Stimulated activated memory B cell treated with anti-CD40 and anti-IgM and Interleukin-4, amounts not matched to agents 10 μg/mL and 1 μg/mL and 100 μg/mL, for 72 hours (primary cell): ENCODE data around the gene TRIM47.

Source experiments
- ATAC-seq: fragments of 150-1000 bp; cut with Tn5 transposase; 2 replicates; pipeline ENCODE4 v1.10.0; 2021
- H3K27ac Mint-ChIP-seq: one replicate; pipeline ENCODE4 v1.8.0; 2022; ENCODE audit warnings: mild to moderate bottlenecking, mixed read lengths
- H3K27me3 Mint-ChIP-seq: one replicate; pipeline ENCODE4 v1.8.0; 2022; ENCODE audit warnings: mixed read lengths
- H3K36me3 Mint-ChIP-seq: one replicate; pipeline ENCODE4 v1.8.0; 2022; ENCODE audit warnings: mixed read lengths
- H3K4me1 Mint-ChIP-seq: one replicate; pipeline ENCODE4 v1.8.0; 2022; ENCODE audit warnings: mixed read lengths
- H3K4me3 Mint-ChIP-seq: one replicate; pipeline ENCODE4 v1.8.0; 2022; ENCODE audit warnings: mild to moderate bottlenecking, moderate library complexity, mixed read lengths
- H3K9me3 Mint-ChIP-seq: one replicate; pipeline ENCODE4 v1.8.0; 2022; ENCODE audit warnings: mixed read lengths

Gene TRIM47

DNA sequence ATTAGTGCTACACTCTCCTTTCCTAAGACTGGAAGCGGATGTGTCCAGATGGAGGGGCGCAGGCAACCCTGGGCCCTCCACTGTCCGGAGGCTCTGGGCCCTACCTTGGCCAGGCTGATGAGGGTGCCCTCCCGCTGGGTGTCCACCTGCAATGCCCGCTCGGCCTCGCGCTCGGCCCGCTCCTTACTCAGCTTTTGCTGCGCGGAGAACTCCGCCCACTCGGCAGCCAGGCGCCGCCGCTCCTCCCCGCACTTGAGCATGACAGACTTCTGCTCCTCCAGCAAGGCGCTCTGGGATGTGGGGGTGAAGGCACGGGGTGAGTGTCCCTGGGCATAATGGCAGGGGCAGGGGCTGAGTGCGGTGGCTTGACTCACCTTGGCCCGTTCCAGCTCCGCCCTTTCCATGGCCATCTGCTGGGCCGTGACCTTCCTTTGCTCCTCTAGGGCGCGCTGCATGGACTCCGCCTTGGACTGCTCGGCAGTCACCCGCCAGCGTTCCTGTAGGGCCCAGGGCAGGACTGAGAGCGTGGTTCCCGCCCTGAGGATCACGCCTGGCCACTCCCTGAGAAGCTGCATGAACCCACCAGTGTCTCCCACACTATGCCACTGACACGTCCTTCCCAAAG is 36.4 kb upstream of the TRIM47 start:
- no peaks in the 10 kb centered on the region for H3K4me1 Mint-ChIP-seq
- H3K4me3 Mint-ChIP-seq: no peak overlapping the region
- no peaks in the 10 kb centered on the region for H3K9me3 Mint-ChIP-seq
- no peaks in the 10 kb centered on the region for H3K27me3 Mint-ChIP-seq
- H3K36me3 Mint-ChIP-seq: peaks cover 33% of the 10 kb centered on the region
- H3K27ac Mint-ChIP-seq: no peak overlapping the region
- no peak for ATAC-seq

DNA sequence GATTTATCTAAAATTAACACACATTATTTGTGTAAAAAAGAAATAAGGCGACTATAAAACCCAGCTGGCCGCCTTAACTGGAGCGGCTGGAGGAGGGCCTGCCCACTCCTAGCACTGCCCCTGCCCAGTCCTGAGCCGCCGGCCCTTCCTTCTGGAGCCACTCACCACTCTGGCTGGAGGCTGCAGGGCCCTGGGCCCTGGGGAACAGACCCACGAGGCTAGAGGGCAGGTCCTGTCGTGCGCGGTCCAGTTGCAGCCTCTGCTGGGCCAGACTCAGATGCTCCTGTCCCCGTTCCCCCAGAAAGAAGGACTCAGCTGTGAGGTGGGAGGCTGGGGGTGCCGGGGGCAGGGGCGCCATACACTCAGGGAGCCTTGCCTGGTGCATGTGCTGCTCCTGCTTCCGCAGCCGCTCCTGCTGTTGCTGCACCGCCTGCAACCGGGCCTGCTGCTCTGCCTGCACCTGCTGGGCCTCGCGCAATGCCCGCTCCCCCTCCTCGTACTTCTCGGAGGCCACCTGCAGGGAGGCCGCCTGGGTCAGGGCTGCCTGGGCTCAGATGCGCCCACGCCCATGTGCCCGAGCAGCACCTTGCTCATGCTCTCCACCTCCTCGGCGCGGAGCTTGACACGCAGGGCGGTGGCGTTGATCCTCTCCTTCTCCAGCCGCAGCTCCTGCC is 35.3 kb upstream of the TRIM47 start:
- no peak for ATAC-seq
- Mint-ChIP-seq H3K4me1 (no peaks in the 10 kb centered on the region), H3K27ac (no peak overlapping the region), H3K4me3 (no peak overlapping the region), H3K36me3 (peaks cover 27% of the 10 kb centered on the region), H3K9me3 (no peaks in the 10 kb centered on the region), H3K27me3 (no peaks in the 10 kb centered on the region)

DNA sequence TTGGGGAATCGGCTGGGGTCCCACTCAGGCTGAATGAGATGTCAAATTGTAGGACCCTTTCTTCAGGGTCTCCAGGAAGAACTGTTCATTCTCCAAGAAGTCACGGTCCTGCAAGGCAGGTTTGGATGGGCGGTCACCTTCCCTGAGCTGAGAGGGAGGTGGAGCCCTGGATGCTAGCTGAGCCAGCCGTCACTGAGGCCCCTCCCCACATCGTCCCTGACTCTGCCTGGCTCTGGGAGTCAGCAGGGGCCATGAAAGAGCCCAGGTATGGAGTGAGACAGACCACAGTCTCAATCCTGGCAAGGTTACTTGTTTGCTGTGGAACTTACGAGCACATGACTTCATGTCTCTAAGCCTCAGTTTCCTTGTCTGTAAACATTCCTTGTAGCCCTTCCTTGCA is 32.3 kb upstream of the TRIM47 start:
- no peak overlapping the region for H3K4me3 Mint-ChIP-seq
- no peaks in the 10 kb centered on the region for H3K27me3 Mint-ChIP-seq
- no peak overlapping the region for H3K27ac Mint-ChIP-seq
- H3K9me3 Mint-ChIP-seq: no peaks in the 10 kb centered on the region
- no peak for ATAC-seq
- no peaks in the 10 kb centered on the region for H3K4me1 Mint-ChIP-seq
- peaks cover 22% of the 10 kb centered on the region for H3K36me3 Mint-ChIP-seq

DNA sequence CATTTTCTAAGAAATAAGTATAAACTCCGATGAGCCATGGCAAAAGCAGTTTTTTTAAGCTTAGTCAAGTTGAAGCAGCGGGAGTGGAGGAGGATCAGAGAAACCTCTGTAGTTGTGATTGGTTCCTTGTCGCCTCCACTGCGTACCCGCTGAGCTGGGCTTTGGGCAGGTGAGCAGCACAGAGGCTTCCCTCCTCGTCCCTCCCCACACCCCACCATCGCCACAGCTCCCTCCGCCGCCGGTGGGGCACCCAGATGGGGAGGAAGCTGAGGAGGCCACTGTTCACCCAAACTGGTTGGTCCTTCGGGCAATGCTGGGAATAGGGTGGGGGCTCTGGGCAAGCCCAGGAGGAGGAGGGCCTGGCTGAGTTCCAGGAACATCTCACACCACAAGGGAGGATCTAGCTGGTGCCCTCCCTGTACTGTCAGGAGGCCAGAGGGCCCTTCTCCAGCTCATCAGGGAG is 31.5 kb upstream of the TRIM47 start:
- Mint-ChIP-seq H3K4me1 (peaks cover 4% of the 10 kb centered on the region), H3K9me3 (no peaks in the 10 kb centered on the region), H3K27ac (no peak overlapping the region), H3K27me3 (no peaks in the 10 kb centered on the region), H3K36me3 (peaks cover 20% of the 10 kb centered on the region), H3K4me3 (no peak overlapping the region)
- ATAC-seq: no peak

DNA sequence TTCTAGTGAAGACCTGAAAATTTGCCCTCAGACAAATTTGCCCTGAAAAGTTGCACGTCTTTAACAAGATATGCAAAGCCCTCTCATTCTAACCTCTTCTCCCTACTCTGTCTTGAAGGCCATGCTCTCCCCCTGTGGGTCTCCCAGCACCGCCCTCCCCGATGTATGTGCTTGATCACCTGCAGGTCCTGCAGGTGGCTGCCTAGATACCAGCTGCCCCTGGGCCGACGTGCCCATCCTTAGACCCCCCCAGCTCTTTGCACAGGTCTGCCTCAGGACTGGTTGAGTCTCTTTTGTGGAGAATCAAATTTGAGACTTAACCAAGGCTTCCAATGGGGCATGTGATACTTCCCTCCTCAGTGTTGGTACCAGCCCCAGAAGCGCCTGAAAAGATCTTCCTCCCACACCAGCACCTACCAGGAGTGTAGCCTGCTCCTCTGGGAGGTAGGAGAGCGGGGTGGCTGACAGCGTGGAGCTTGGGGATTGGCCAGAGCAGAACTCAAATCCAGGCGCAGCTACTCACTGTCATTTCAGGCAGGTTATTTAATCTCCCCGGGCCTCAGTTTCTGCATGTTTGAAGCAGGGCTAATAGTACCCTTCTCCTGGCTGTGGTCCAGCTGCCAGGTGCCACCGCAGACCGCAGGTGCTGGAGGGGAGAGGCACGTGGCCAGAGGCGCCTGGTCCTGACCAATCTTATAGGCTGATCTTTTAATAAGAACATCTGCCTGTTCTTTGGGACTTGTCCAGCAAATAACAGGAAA is 30.9 kb upstream of the TRIM47 start:
- H3K36me3 Mint-ChIP-seq: peaks cover 14% of the 10 kb centered on the region
- H3K4me3 Mint-ChIP-seq: no peak overlapping the region

DNA sequence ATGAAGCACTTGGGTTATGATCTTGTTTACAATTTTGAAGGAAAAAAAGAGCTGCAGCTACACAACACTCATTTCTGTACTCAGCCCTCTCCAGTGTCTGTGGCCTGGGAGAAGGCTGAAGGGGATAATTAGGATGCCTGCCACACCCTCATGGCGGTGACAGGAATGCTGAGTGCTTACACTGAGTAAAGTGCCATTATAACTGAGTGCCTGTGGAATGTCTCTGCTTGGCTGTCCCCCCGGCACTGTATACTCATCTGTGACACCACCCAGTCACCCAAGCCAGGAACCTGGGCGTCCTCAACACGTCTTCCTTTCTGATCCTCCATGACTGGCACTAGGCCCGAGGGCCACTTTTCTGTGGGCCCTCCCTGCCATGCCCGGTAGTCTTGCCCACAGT is 29.8 kb upstream of the TRIM47 start:
- Mint-ChIP-seq H3K4me3 (no peak overlapping the region), H3K4me1 (peaks cover 11% of the 10 kb centered on the region), H3K36me3 (peaks cover 7% of the 10 kb centered on the region), H3K9me3 (no peaks in the 10 kb centered on the region), H3K27ac (no peak overlapping the region), H3K27me3 (no peaks in the 10 kb centered on the region)
- no peak for ATAC-seq

More for the DNA sequence above, 30.9 kb upstream of the TRIM47 start:
- no peak for ATAC-seq
- Mint-ChIP-seq H3K27me3 (no peaks in the 10 kb centered on the region), H3K4me1 (peaks cover 4% of the 10 kb centered on the region), H3K9me3 (no peaks in the 10 kb centered on the region), H3K27ac (no peak overlapping the region)

DNA sequence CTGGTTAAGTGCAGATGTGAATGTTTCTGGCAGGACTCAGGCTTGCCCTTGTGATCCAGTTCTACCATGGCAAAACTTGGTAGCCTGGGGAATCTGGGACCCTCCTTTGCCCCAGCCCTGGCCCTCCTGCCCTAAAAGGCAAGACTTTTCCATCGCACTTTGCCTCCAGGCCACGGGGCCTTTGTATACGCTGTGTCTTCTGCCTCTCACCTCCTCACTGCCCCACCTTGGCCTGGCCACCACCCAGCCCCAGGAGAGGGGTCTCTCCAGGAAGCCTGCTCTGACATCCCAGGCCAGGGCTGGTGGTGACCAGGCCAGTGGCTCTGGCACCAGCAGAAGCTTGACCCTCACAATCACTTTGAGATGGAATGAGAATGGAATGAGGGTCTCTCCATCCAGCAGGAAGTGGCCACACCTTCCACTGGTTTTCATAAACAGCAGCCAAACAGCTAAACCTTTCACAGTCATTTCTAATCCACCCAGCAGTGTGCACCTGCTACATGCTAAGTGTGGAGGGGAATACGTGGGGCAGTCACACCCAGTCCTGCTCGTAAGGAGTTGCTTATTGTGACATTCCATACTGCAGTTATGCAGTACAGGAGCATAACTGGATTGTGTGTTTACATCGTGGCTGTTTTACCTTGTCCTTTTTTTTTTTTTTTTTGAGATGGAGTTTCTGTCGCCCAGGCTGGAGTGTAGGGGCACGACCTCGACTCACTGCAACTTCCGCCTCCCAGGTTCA is 27.9 kb upstream of the TRIM47 start:
- no peak for ATAC-seq
- Mint-ChIP-seq H3K27me3 (no peaks in the 10 kb centered on the region), H3K9me3 (no peaks in the 10 kb centered on the region), H3K4me3 (peak overlapping the region; percentile 41), H3K36me3 (peaks cover 4% of the 10 kb centered on the region), H3K4me1 (peaks cover 11% of the 10 kb centered on the region), H3K27ac (peak overlapping the region; percentile 41)

DNA sequence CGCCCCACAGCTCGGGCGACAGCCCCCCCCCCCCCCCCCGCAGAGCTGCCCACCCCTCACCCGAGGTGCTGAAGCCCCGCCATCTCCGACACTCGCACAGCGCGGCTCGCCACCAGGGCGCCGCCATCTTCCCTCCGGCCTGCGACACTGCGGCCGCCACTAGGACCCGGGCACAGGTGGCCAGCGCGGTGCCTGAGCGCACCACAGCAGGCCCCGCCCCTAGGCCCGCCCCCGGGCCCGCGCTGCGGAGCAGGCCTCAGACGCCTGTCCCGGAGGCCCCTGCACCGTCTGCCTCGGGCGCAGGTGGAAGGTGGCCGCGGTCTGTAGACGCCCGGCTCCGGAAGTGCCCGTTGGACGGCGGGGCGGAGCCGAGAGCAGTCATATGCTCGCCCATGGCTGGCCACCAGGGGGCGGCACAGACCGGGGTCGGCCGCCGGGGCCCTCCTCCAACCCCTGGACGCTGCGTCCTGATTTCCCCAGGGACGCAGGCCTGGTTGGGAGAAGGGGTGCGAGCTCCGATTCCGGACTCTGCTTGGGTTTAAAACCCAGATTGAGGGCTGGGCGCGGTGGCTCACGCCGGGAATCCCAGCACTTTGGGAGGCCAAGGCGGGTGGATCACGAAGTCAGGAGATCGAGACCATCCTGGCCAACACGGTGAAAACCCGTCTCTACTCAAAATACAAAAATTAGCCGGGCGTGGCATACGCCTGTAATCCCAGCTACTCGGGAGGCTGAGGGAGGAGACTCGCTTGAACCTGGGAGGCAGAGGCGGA is 26.6 kb upstream of the TRIM47 start, which contains the start of gene MRPL38:
Gene MRPL38 (minus strand): TSS at position 136 of the 773 bp plus-strand sequence. CDS start 9 bp downstream, at position 127.
- Mint-ChIP-seq H3K27me3 (no peaks in the 10 kb centered on the region), H3K36me3 (peaks cover 13% of the 10 kb centered on the region), H3K4me3 (peak within 1 kb of the TSS; percentile 90)

DNA sequence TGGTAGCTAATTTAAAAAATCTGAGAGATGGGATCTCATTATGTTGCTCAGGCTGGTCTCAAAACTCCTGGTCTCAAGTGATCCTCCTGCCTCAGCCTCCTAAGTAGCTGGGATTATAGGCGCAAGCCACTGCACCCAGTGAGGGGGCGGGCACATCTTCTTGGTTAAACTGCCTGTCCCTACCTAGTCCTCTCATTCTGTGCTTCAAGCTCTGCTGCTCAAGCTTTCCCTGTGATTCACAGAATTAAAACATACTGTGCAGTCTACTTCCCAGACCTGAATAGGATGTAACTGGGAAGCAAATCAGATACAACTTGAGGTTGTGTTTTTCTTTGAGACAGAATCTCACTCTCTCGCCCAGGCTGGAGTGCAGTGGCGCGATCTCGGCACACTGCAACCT is 24.0 kb upstream of the TRIM47 start:
- H3K27me3 Mint-ChIP-seq: no peaks in the 10 kb centered on the region
- no peak overlapping the region for H3K4me3 Mint-ChIP-seq
- peaks cover 34% of the 10 kb centered on the region for H3K36me3 Mint-ChIP-seq
- H3K27ac Mint-ChIP-seq: no peak overlapping the region
- ATAC-seq: no peak
- no peaks in the 10 kb centered on the region for H3K9me3 Mint-ChIP-seq
- peaks cover 20% of the 10 kb centered on the region for H3K4me1 Mint-ChIP-seq

More for the DNA sequence above, 26.6 kb upstream of the TRIM47 start, which contains the start of gene MRPL38:
- Mint-ChIP-seq H3K27ac (peak within 1 kb of the TSS; percentile 95), H3K9me3 (no peaks in the 10 kb centered on the region), H3K4me1 (peaks cover 11% of the 10 kb centered on the region)
- peak; percentile 99 for ATAC-seq

DNA sequence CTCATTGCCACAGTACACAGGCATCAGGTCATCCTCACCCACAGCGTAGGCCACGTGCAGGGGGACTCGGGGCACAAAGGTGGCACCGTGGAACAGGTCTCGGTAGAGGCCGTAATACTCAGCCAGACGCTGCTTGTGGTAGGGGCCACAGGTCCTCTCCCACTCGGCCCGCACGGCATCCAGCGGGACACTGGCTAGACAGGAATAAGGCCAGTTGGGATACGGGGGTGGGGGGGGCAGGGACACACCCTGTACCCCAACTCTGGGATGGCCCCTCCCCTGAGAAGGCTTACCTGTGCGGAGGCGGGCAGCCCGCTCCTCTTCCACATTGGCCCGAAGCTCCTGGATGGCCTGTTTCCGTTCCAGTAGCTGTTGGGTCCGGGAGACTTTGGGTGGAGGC is 23.3 kb upstream of the TRIM47 start:
- no peaks in the 10 kb centered on the region for H3K27me3 Mint-ChIP-seq
- no peak for ATAC-seq
- peaks cover 34% of the 10 kb centered on the region for H3K36me3 Mint-ChIP-seq
- no peaks in the 10 kb centered on the region for H3K9me3 Mint-ChIP-seq
- no peak overlapping the region for H3K4me3 Mint-ChIP-seq
- peaks cover 24% of the 10 kb centered on the region for H3K4me1 Mint-ChIP-seq
- no peak overlapping the region for H3K27ac Mint-ChIP-seq

DNA sequence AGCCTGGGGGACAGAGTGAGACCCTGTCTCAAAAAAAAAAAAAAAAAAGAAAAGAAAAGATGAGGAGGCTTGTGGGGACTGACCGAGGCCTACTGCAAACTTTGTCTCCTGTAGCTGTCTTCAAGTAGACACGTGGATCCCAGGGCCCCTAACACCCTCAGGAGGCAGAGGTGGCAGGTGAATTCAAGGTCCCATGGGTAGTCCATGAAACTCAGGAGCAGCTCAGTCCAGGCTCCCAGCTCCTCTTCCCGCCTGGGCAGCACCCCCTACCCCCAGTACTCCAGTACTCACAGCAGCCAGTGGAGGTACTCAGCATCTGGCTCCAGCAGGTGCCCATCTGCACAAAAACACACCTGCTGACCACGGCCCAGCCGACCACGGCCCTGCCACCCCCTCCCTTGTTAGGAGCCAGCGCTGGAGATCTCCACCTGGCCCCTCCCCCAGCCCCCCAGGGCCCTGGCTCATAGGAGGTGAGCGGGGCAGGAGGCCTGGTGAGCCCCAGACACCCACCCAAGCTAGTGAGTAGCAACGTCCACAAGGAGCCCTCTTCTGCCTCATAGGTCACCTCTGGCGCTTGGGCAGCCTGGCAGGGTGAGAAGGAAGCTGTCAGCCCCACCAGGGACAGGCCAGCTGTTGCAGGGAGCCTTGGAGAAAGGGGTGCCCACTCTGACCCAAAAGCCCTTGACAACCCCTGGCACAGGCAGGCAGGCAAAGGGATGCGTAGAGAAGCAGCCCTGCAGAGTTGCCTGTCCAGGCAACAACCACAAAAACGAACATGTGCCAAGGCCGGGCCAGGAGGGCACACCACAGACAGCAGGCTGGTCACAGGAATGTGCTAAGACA is 22.5 kb upstream of the TRIM47 start:
- Mint-ChIP-seq H3K4me3 (no peak overlapping the region), H3K4me1 (peaks cover 27% of the 10 kb centered on the region), H3K36me3 (peaks cover 34% of the 10 kb centered on the region), H3K9me3 (no peaks in the 10 kb centered on the region), H3K27me3 (no peaks in the 10 kb centered on the region), H3K27ac (no peak overlapping the region)
- no peak for ATAC-seq

DNA sequence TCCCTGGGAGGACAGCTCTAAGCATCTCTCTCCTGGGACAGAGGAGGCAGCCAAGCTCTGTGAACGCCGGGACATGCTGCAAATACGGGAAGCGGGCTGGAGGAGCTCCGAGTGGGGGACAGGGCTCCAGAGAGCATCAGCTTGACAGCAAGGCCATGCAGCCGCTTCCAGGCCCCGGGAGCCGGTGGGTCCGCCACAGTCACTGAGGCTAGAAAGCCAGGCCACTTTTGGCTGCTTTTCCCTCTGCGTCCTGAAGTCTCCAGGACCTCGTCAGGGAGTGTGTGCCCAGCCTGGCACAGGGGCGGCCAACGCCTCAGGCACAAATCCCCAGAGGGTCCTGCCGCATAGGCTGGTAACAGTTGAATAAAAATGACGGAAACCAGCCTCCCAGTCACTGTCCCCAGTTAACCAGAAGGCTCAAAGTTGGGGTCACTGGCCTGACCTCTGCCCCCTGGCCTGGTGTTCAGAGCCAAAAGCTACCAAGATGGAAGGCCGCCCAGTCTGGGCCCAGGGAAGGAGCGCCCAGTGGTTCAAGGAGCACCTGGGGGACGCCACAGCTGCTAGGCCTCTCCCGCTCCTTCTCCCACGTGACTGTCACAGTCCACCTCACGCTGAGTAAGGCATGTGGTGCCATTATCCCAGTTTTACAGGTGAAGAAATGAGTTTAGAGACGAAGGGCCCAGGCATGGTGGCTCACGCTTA is 21.5 kb upstream of the TRIM47 start:
- Mint-ChIP-seq H3K36me3 (peaks cover 38% of the 10 kb centered on the region), H3K4me3 (no peak overlapping the region), H3K27ac (no peak overlapping the region), H3K9me3 (no peaks in the 10 kb centered on the region), H3K4me1 (peaks cover 32% of the 10 kb centered on the region), H3K27me3 (no peaks in the 10 kb centered on the region)
- ATAC-seq: no peak

DNA sequence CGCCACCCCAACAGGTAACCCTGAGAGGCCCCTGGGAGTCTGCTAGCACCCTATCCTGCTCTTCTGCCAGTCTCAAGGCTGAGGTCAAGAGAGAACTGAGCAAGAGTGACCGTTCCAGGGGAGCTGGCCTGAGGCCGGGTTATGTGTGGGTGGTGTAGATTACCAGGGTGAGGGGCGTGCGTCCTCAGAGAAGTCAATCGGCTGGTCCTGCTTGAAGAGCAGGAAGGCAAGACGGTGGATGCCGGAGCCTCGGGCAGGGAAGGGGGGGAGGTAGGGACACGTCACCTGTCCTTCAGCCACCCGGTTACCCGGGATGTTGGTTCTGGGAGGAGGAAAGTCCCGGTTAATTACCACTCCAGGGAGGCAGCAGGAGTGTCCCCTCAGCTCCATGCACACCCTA is 21.0 kb upstream of the TRIM47 start:
- Mint-ChIP-seq H3K27me3 (no peaks in the 10 kb centered on the region), H3K27ac (peak overlapping the region; percentile 19), H3K4me1 (peaks cover 38% of the 10 kb centered on the region), H3K9me3 (no peaks in the 10 kb centered on the region), H3K36me3 (peaks cover 39% of the 10 kb centered on the region), H3K4me3 (no peak overlapping the region)
- no peak for ATAC-seq
